OCI-M1 (cell line): ENCODE measurements around the gene CETN2.
"Not testable (repeated sequence)": the region's sequence is repeated elsewhere in the genome, so short reads cannot be mapped to it uniquely, and the experiment has no call there.

ENCODE experiments used
- DNase-seq: peaks from one replicate; lab custom pipeline; 2025; lab: John Stamatoyannopoulos, UW

CETN2 gene

DNA sequence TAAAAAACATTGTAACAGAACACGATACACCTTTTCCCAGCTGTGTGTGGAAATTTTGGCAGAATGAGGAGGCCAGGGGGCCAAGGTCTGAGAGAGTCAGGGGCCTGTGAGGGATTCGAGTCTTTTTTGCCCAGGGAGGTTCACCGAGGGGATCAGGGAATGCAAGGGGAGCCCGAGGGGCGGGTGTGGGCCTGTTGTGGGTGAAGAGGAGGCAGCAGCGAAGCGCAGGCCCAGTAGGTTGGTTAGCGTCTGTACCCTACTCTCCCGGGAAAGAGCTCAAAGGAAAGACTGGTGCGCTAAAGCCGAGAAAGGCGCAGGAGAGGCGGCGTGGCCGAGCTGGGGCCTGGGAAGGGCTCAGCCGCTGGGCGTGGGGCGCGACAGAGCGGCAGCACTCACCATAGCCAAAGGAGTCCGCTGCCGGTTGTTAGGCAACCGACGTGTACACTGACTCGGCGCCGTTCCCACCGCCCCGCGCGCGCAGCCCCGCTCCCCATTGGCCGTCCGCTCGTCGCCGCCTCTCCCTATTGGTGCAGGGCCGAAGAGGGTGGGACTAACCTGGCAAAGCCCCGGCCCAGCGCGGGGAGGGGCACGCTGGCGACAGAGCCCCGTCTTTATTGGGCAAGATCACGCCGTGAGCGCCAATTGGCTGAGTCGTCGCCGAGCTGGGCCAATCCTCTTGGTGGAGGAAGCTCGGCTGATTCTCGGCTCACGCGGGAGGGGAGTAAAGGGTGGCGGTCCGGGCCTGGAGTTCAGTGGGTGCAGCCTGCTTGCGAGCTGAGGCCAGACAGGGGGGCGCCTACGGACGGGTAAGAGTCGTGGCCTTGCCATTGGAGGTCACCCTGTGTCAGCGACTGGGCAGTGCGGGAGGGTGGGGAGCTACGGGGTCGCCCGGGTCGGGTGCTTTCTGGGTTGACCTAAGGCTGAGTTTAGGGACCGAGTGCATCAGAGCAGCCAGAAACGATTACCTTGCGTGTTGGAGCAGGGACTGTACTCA is at the start of gene CETN2, which contains the start of gene NSDHL:
Gene CETN2 (minus strand): TSS at position 446 of the 994 bp plus-strand sequence. CDS start 47 bp downstream, at position 399.
Gene NSDHL (plus strand): TSS at position 752 of the 994 bp plus-strand sequence. CDS start 15,262 bp downstream, outside the sequence.
- DNase-seq, result peak; percentile 96

DNA sequence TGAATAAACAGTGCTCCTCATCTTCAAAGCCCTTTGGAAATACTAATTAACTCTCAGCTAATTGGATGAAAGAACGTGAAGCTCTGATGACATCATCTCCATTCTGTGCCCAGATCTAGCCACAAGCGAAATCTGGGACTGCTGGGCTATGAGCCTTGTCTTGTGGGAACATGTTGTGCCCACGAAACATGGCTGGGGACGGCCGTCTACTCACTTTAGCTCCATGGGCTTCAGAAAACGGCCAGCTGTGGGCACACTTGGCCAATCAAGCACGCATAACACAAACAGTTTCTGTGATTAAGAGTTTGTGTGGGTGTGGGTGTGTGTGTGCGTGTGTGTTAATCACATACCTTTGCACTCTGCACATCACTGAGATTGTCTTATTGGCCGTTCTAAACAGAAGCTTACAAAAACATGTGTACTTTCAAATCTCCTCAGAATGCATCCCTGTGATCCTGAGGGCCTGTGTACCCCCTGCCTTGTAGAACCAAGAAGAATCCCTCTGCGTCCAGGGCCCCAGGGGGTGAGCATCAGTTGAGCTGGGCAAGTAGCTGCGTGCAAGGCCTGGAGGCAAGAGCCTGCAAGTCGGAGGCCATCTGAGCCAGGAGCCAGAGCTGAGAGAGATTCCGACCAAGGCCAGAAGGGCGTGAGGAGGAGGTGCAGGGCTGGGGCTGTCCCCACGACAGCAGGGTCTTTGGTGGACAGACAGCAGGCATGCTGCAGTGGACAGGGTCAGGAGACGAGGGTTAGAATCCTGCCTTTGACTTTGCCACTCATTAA is 48.6 kb upstream of the CETN2 start:
- DNase-seq, result no peak

DNA sequence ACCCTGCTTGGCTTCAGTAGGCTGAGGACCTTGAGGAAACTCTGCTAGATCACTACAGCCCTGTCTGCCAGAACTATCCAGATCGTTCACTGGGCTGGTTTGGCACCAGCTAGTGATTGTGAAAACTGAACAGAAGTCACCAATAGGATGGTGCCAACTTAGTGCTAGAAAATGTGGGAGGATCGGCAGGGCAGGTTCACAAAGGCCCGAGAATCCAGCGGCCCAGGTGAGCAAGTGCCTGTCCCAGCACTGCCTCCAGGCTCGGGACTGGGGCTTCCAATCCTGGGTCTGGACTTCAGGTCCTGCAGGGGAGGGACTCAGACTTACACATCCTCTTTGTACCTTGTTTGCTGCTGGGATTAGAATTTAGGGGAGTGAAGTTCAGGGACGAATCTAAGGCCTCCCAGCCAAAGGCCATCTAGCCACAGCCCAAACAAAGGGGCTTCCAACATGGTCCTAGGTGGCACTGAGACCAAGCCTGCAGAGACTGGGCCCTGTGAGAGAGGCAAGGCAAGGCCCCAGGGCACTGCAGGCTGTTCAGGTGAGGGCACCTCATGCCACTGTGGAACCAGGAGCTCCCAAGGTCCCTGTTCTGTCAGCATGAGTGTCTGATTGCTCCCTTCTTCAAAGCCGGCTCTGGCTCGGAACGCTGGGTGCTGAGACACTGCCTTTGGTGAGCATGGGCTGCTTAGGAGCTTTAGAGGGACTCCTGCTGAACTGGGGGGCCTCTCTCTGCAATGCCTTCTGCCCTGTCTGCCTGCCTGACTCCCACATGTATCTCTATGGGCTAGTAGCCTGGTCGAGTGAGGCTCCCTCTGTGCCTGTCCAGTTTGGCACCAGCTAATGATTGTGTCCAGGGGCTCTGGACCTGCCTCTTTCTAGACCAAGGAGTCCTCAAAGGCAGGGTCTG is 46.6 kb upstream of the CETN2 start:
- no peak for DNase-seq

DNA sequence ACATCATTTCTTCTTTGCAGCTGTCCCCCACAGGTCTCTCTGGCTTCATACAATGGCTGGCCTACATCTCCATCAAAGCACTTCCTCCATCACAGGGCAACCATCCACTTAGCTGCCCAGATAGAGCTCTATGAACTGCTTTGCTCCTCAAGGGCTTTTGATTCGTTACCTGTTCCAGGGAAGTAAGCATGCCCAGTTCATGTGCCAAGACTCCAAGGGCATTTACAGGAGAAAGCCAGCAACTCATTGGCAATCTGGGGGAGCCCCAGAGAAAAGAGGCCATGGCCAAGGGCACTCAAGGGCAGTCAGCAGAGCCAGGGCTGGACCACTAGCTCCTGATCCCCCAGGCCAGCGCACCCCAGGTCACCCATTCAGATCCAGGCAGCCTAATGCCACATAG is 42.8 kb upstream of the CETN2 start:
- DNase-seq, result no peak

DNA sequence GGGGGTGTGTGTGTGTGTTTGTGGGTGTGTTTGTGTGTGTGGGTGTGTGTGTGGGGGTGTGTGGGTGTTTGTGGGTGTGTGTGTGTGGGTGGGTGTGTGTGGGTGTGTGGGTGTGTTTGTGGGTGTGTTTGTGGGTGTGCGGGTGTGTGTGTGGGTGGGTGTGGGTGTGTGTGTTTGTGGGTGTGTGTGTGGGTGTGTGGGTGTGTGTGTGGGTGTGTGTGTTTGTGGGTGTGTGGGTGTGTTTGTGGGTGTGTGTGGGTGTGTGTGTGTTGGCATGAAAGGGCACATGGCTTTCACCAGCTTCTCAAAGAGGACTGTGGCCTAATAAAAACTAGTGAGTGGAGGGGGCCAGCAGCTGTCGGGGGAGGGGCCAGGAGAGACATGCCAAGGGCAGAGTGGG is 42.0 kb upstream of the CETN2 start:
- DNase-seq, result no peak

DNA sequence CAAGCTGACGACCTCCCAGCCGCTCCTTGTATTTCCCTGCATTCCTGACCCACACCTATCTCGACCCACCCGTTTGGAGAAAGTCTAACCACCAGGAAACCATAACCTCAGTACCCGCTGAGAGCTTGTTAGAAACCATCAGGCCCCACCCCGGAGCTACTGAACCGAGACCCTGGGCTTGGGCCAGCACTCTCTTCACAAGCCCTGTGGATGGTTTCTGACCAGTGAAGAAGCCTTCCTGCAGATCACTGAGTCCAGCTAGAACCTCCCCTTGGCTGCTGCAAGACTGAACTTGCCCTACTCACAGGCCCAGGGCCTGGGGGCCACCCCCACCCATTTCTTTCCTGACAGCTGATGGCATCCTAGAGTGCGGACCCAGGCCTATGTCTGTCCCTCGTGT is 40.7 kb upstream of the CETN2 start:
- no peak for DNase-seq

DNA sequence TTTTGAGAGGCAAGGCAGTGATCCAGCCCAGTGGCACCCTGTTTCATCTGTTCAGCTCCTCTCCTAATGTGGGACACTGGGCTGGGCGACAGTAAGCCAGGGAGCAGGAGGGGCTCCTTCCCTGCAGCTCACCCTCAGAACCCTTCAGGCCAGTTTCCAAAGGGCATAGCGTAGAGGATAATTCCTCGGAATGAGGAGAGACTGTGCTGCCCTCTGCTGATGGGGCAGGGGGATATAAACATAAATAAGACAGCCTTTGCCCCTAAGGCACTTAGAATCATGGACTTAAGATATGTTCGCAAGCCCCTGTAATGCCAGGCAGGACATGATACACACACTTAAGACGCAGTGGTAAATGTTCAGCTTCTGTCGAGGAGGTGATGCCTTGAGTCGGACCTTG is 39.4 kb upstream of the CETN2 start:
- no peak for DNase-seq

DNA sequence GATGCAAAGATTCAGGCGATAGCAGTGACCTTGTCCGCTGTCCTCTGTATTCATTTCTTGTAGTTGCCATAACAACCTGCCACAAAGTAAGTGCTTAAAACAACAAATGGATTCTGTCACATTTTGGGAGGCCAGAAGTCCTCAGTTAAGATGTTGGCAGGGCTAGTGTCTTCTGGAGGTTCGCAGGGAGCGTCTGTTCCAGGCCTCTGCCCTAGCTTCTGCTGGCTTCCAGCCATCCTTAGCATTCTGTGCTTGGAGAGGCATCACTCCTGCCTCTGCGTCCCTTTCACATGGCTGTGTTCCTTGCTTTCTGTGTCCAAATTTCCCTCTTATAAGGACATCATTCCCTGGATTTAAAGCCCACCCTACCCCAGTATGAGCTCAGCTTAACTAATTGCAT is 35.8 kb upstream of the CETN2 start:
- DNase-seq, result no peak

DNA sequence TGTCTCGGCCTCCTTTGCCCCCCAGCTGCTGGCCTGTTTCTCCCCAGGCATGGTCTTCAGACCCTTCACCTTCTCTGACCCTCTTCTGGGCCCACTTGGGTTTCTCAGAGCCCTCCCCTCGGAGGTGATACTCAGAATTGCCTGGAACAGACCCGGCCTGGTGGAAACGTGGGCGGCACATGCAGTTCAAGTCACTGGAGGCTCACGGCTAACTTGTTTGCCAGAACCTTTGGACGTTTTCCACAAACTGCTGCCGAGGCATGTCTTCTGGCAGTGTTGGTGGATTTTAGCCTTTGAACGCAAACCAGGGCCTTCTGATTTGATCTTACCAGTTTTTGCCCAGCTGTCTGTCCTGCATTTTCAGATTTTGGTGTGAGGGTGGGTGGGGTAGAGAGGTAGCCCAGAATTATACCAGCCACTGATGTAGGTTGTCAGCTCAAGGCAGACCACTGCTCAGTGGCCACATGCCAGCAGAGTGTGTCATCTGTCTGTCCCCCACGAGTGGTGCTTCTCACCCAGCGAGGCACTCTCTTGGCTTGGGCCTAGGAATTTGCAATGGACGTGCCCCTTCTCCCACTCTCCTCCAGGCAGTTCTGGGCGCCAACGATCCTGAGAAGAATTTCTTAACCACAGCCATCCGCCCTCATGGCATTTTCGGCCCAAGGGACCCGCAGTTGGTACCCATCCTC is 34.8 kb upstream of the CETN2 start:
- DNase-seq, result no peak

DNA sequence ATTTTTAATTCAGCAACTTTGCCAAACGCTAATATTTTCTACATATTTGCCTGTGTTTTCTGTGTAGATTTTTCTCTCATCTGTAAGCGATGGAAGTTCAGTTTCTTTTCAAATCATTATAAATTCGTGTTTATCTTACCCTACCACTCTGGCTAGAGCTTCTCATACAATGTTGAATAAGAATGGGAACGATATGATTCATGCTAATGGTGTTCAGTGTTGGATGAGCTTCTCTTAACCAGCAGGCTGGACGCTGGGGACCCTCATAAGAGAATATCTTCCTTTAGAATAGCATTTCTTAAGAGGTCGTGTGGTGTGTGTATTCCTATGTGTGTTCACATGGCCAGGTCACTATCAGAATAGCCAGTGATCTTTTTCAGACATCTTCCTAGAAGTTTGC is 31.3 kb upstream of the CETN2 start:
- DNase-seq, result no peak

DNA sequence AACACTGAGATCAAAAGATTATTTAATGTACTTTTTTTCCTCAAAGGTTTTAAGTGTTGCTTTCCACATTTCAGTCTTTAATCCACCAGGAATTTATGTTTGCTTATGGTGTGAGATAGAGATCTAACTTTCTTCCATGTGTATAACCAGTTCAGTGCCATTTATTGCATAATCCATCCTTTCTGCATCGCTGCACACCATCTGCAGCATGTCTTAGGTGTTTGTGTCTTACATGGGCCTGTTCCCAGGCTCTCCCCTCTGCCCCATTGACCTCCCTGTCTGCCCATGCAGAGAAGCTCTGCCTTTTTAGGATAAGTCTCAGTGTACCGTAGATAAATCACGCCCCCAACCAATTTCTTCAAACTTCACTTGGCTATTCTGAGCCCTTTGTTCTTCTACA is 30.6 kb upstream of the CETN2 start:
- DNase-seq, result no peak

DNA sequence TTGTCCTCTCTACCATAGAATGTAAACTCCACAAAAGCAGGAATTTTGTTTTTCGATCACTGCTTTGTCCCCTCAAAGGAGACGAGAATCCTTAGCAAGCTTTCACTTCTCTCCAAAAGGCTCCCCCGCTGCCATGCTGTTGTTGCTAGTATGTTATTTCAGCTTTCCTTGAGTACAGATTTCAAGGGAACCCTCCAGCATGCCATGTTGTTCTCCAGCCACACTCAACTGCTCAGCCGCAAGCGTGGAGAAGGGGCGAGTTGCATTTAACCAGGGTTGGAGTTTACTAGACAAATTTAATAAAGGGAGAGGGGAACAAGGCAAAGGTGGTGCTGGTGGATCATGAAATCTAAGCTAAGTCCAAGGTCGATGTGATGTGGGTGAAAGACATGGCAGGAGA is 23.4 kb upstream of the CETN2 start:
- DNase-seq, result no peak

DNA sequence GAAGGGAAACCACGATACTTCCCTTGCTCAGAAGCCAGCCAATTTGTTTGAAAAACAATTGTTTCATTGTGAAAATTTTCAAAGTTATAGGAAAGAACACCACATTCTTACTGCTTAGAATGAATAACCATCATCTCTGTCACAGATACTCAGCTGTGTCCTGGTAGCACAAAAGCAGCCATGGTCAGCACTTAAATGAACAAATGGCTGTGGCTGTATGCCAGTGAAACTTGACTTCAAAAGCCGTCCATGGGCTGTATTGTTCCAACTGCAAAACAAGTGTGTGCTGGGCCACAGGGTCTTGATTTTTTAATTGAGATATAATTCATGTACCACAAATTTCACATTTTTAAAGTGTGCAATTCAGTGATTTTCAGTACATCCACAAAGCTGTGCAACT is 19.9 kb upstream of the CETN2 start:
- DNase-seq, result no peak

DNA sequence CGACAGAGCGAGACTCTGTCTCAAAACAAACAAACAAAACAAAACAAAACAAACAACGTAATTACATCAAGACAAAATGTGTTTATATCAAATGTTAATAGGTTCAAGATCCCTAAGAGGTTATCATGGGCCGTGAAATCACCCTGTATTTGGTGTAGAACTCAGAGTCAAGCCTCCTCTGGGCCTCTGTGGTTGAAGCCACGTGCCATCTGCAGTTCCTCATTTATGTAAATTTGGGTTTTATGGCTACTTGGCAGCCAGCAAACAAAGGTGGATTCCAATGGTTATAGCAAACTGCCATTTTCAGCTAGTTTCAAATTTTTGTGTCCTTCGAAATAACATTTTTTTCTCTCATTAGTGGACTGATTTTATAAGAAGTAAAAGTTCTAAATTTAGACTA is 16.7 kb upstream of the CETN2 start:
- peak; percentile 64 for DNase-seq

DNA sequence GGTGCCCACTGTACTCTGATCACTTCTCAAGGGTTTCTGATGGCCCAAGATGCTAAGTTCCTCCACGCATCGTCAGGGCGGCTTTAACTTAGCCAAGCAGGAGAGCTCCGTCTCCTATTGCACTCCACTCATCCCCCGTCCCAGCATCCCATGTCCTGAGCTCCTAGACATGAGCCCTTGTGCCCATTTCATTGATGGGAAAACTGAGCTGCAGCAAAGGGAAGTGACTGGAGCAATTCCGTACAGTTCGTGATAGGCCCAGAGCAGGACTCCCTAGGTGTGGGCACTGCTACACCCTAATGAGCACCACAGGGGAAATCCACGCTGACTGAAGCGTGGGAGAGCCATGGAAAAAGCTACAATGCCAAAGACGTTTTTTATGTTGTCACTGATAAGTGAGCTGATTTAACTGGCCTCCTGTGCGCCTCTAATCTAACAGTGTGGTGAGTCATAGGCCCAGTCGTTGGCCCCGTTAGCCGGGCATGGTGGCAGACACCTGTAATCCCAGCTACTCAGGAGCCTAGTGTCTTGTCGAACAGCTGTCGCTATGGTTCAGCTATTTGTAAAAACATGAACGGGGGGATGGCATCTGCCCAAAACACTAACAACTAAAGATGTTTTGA is 15.2 kb upstream of the CETN2 start:
- DNase-seq, result no peak

DNA sequence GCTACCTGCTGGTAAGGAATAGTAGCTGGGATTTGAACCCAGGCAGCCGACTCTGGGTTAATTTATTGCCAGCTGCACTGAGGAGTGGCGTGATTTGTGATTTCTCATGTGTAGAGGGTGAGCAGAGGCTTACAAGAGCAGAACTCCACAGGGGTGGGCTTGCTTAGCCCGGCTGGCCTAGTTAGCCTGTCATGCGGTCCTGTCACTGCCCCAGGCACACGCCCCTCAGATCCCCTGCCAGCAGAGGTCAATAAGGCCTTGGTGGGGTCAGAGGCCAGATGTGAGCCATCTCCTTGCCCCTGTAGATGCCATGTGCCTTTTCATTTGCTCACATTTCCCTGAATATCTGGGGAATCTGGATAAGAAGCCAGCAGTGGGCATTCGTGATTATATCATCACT is 13.7 kb upstream of the CETN2 start:
- DNase-seq, result no peak

DNA sequence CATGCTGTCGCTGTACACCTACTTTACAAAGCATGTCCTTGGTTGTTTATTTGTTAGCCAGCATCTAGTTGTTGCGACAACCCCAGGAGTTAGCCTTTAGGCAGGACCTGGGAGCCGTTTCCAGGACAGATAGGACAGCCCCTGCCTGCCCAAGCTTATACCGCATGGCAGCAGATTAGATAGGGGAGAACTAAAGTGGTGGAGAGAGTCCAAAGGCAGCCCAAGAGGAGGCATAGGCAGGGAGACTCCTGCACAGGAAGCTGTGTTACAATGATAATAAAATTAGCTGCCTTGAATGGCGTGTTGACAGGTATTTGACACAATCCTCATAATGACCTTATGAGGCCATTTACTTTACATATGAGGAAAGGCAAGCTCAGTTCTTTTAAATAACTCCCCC is 13.3 kb upstream of the CETN2 start:
- DNase-seq, result peak; percentile 15

DNA sequence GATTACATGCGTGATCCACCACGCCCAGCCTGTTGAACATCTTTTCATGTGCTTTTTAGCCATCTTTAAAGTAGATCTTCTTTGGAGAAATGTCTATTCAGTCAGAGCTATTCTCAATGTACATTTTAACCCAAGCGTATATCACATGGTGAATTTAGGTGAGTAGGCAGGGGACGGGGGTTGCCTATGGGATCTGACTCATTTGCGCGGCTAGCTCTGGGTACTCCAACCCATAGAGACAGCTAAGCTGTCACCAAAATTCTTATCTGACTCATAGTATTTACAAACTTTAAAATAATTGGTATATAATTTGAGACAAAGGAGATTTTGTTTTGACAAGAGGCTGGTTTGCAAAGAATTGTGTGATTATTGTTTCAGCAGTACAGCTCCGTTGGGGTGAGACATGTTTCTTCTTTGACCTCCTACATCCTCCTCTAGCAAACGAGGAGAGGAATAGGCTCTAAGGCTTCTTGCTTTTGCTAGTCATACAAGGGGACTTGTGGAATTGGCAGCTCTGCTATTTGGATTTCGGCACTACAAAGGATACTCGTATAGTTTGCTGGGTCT is 12.3 kb upstream of the CETN2 start:
- DNase-seq, result no peak

DNA sequence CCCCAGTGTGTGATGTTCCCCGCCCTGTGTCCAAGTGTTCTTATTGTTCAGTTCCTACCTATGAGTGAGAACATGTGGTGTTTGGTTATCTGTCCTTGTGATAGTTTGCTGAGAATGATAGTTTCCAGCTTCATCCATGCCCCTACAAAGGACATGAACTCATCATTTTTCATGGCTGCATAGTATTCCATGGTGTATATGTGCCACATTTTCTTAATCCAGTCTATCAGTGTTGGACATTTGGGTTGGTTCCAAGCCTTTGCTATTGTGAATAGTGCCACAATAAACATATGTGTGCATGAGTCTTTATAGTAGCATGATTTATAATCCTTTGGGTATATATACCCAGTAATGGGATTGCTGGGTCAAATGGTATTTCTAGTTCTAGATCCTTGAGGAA is 4.9 kb upstream of the CETN2 start:
- DNase-seq, result not testable (repeated sequence)

DNA sequence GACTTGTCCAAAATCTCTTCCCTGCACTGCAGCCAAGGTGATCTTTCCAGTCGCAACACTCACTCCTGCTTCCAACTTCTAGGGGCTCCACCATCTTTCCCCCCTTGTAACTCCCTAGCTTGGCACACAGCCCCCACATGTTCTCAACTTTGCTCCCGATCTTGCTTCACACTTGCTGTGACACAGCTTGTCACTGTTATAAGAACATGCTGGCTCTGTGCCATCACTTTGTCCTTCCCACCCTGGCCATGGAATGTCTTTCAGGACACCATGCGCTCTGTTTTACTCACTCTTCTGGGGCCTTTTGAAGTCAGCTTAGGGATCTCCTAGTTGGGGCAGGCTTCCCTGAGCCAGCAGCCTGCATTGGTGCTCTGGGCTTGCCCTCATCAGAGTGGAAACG is 2.8 kb upstream of the CETN2 start:
- no peak for DNase-seq
